H9 (cell line): ENCODE measurements around the gene MELK. TPM values are rescaled to one million over a fixed set of nuclear protein-coding genes. Genes with fewer than 3 reads are reported as not detected.

Experiments used
- DNase-seq: peaks from one replicate; pipeline ENCODE4 v3.0.0-alpha.2; 2017
- H2AFZ ChIP-seq: one replicate; pipeline ENCODE4 v1.6.1; 2013; ENCODE audit warnings: mild to moderate bottlenecking, low read length, control low read depth, moderate library complexity
- H2AK5ac ChIP-seq: 2 replicates; pipeline ENCODE4 v1.6.1; 2013; ENCODE audit warnings: low read length, control low read depth, mixed read lengths; ENCODE audit not compliant: insufficient read length
- H2BK120ac ChIP-seq: one replicate; pipeline ENCODE4 v1.6.1; 2013; ENCODE audit warnings: low read depth, mild to moderate bottlenecking, low read length, control low read depth, inconsistent platforms; ENCODE audit not compliant: poor library complexity, severe bottlenecking
- H2BK12ac ChIP-seq: 2 replicates; pipeline ENCODE4 v1.6.1; 2013; ENCODE audit warnings: low read length, control low read depth, mixed read lengths, low read depth; ENCODE audit not compliant: insufficient read length
- H2BK15ac ChIP-seq: 2 replicates; pipeline ENCODE4 v1.6.1; 2013; ENCODE audit warnings: low read depth, low read length, control low read depth
- H2BK20ac ChIP-seq: one replicate; pipeline ENCODE4 v1.6.1; 2013; ENCODE audit warnings: low read depth, mild to moderate bottlenecking, low read length, control low read depth, inconsistent platforms; ENCODE audit not compliant: poor library complexity, severe bottlenecking
- H2BK5ac ChIP-seq: 2 replicates; pipeline ENCODE4 v1.6.1; 2013; ENCODE audit warnings: low read length, control low read depth, mixed read lengths; ENCODE audit not compliant: insufficient read length
- H3K14ac ChIP-seq: 2 replicates; pipeline ENCODE4 v1.6.1; 2013; ENCODE audit warnings: low read length, control low read depth; ENCODE audit not compliant: insufficient read depth
- H3K18ac ChIP-seq: 2 replicates; pipeline ENCODE4 v1.6.1; 2013; ENCODE audit warnings: low read depth, mild to moderate bottlenecking, mixed read lengths, low read length, control low read depth; ENCODE audit not compliant: insufficient read length
- H3K23ac ChIP-seq: 2 replicates; pipeline ENCODE4 v1.6.1; 2013; ENCODE audit warnings: low read length, control low read depth, mixed read lengths, low read depth; ENCODE audit not compliant: insufficient read length
- H3K23me2 ChIP-seq: 2 replicates; pipeline ENCODE4 v1.6.1; 2013; ENCODE audit warnings: low read depth, mild to moderate bottlenecking, mixed read lengths, low read length, control low read depth; ENCODE audit not compliant: insufficient read length, poor library complexity, severe bottlenecking
- H3K27ac ChIP-seq: 2 replicates; pipeline ENCODE4 v1.5.1; 2013; ENCODE audit warnings: low read length, control low read depth, mixed read lengths, low read depth; ENCODE audit not compliant: insufficient read length
- H3K27me3 ChIP-seq: 2 replicates; pipeline ENCODE4 v1.6.1; 2013; ENCODE audit warnings: low read length, control low read depth, inconsistent platforms; ENCODE audit not compliant: insufficient read depth
- H3K4ac ChIP-seq: 2 replicates; pipeline ENCODE4 v1.6.1; 2013; ENCODE audit warnings: low read depth, mild to moderate bottlenecking, control low read depth, inconsistent platforms, low read length, moderate library complexity
- H3K4me1 ChIP-seq: 2 replicates; pipeline ENCODE4 v1.6.1; 2013; ENCODE audit warnings: low read length, control low read depth, inconsistent platforms; ENCODE audit not compliant: insufficient read depth
- H3K4me2 ChIP-seq: 2 replicates; pipeline ENCODE4 v1.6.1; 2013; ENCODE audit warnings: low read length, control low read depth, mixed read lengths; ENCODE audit not compliant: insufficient read length, insufficient read depth
- H3K56ac ChIP-seq: 2 replicates; pipeline ENCODE4 v1.6.1; 2013; ENCODE audit warnings: low read depth, mild to moderate bottlenecking, mixed read lengths, low read length, control low read depth; ENCODE audit not compliant: insufficient read length
- H3K79me1 ChIP-seq: 2 replicates; pipeline ENCODE4 v1.6.1; 2013; ENCODE audit warnings: low read depth, mild to moderate bottlenecking, moderate library complexity, low read length, control low read depth, inconsistent platforms; ENCODE audit not compliant: insufficient read depth, poor library complexity, severe bottlenecking
- H3K79me2 ChIP-seq: 2 replicates; pipeline ENCODE4 v1.6.1; 2013; ENCODE audit warnings: low read length, control low read depth, inconsistent platforms; ENCODE audit not compliant: insufficient read depth
- H3K9ac ChIP-seq: 2 replicates; pipeline ENCODE4 v1.6.1; 2013; ENCODE audit warnings: low read length, control low read depth, mixed read lengths; ENCODE audit not compliant: insufficient read length; ENCODE audit errors: extremely low read depth
- H3K9me3 ChIP-seq: one replicate; pipeline ENCODE4 v1.6.1; 2013; ENCODE audit warnings: low read depth, low read length, inconsistent platforms; ENCODE audit not compliant: control insufficient read depth
- H3T11ph ChIP-seq: one replicate; pipeline ENCODE4 v1.6.1; 2013; ENCODE audit warnings: mild to moderate bottlenecking, low read length, control low read depth, inconsistent platforms
- H4K20me1 ChIP-seq: one replicate; pipeline ENCODE4 v1.6.1; 2013; ENCODE audit not compliant: control insufficient read depth, insufficient read length, insufficient read depth
- H4K5ac ChIP-seq: 2 replicates; pipeline ENCODE4 v1.6.1; 2013; ENCODE audit warnings: low read depth, mild to moderate bottlenecking, mixed read lengths, low read length, control low read depth; ENCODE audit not compliant: insufficient read length
- H4K8ac ChIP-seq: replicated peaks from 2 replicates; pipeline ENCODE4 v1.6.1; 2013; ENCODE audit warnings: low read length, control low read depth, mixed read lengths, low read depth; ENCODE audit not compliant: insufficient read length
- H4K91ac ChIP-seq: 2 replicates; pipeline ENCODE4 v1.6.1; 2013; ENCODE audit warnings: low read depth, mild to moderate bottlenecking, moderate library complexity, mixed read lengths, low read length, control low read depth; ENCODE audit not compliant: insufficient read length
- H3K27ac Mint-ChIP-seq, 3 experiments: 2 replicates in 2 of 3; 3 replicates in 1 of 3; pipeline ENCODE4 v1.8.0; 2020 to 2021; ENCODE audit warnings: mixed read lengths in 3 of 3, mild to moderate bottlenecking in 1 of 3, moderate library complexity in 1 of 3
- H3K27me3 Mint-ChIP-seq: 2 replicates; pipeline ENCODE4 v1.8.0; 2021; ENCODE audit warnings: low read depth, mild to moderate bottlenecking, moderate library complexity, mixed read lengths
- H3K36me3 Mint-ChIP-seq, 3 experiments: 2 replicates in 2 of 3; 3 replicates in 1 of 3; pipeline ENCODE4 v1.8.0; 2020 to 2021; ENCODE audit warnings: low read depth in 3 of 3, mixed read lengths in 3 of 3; ENCODE audit not compliant: insufficient read depth in 1 of 3
- H3K4me1 Mint-ChIP-seq, 2 experiments: 2 replicates each; pipeline ENCODE4 v1.8.0; 2020; ENCODE audit warnings: mixed read lengths in 2 of 2
- H3K4me3 Mint-ChIP-seq, 2 experiments: 2 replicates in 1 of 2; 3 replicates in 1 of 2; pipeline ENCODE4 v1.8.0; 2020 to 2021; ENCODE audit warnings: mild to moderate bottlenecking in 2 of 2, mixed read lengths in 2 of 2, moderate library complexity in 1 of 2
- H3K9me3 Mint-ChIP-seq, 2 experiments: 2 replicates in 1 of 2; 3 replicates in 1 of 2; pipeline ENCODE4 v1.8.0; 2020; ENCODE audit warnings: mild to moderate bottlenecking in 2 of 2, mixed read lengths in 2 of 2, moderate library complexity in 1 of 2
- WGBS: extraction: QIAGEN DNeasy Blood & Tissue Kit; methylation state at CpG from one replicate; pipeline ENCODE4 v1.1.7; 2013; ENCODE audit warnings: missing lambda C conversion rate, low lambda C conversion rate, mixed read lengths; ENCODE audit not compliant: insufficient read length; ENCODE audit errors: extremely low coverage; 5-methylcytosine and 5-hydroxymethylcytosine counted together
- total RNA-seq: library from RNA; stranded (reverse); gene quantifications from 2 replicates; pipeline ENCODE4 v1.2.1, GENCODE V29; 2021
- TF ChIP-seq, protein P1 (sequence below): fragments of 200-600 bp; sonication (generic); conservative IDR thresholded peaks from 3 replicates; pipeline ENCODE4 v1.8.0; 2021; ENCODE audit warnings: antibody characterized with exemption, mild to moderate bottlenecking

Gene MELK
- total RNA-seq, 1 experiment from 2014 or later, result 43.6 TPM

- no peak overlapping the region for H3K27ac ChIP-seq
- H2BK12ac ChIP-seq, result no peak overlapping the region
- H2BK15ac ChIP-seq, result no peak overlapping the region
- no peak overlapping the region for H3T11ph ChIP-seq
- no peaks in the 10 kb centered on the region for H3K79me2 ChIP-seq
- no peak overlapping the region for H2BK20ac ChIP-seq
- no peaks in the 10 kb centered on the region for H3K27me3 ChIP-seq
- H3K9ac ChIP-seq, result no peak overlapping the region
- H3K4me1 Mint-ChIP-seq, result no peaks in the 10 kb centered on the region
- TF ChIP-seq, protein P1, sequence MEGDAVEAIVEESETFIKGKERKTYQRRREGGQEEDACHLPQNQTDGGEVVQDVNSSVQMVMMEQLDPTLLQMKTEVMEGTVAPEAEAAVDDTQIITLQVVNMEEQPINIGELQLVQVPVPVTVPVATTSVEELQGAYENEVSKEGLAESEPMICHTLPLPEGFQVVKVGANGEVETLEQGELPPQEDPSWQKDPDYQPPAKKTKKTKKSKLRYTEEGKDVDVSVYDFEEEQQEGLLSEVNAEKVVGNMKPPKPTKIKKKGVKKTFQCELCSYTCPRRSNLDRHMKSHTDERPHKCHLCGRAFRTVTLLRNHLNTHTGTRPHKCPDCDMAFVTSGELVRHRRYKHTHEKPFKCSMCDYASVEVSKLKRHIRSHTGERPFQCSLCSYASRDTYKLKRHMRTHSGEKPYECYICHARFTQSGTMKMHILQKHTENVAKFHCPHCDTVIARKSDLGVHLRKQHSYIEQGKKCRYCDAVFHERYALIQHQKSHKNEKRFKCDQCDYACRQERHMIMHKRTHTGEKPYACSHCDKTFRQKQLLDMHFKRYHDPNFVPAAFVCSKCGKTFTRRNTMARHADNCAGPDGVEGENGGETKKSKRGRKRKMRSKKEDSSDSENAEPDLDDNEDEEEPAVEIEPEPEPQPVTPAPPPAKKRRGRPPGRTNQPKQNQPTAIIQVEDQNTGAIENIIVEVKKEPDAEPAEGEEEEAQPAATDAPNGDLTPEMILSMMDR, result no peak
- WGBS, result no CpG with 5 or more reads among the region's 2 CpGs
- H3K27me3 Mint-ChIP-seq, result no peaks in the 10 kb centered on the region
- H3K56ac ChIP-seq, result no peak overlapping the region
- H3K23ac ChIP-seq, result no peak overlapping the region
- no peak overlapping the region for H3K4me2 ChIP-seq
- no peak overlapping the region for H2BK5ac ChIP-seq
- no peak overlapping the region for H3K27ac Mint-ChIP-seq
- H3K79me1 ChIP-seq, result no peaks in the 10 kb centered on the region
- H3K18ac ChIP-seq, result no peak overlapping the region
- no peaks in the 10 kb centered on the region for H3K4me1 ChIP-seq
- no peak overlapping the region for H4K5ac ChIP-seq
- H2BK120ac ChIP-seq, result no peak overlapping the region
- H4K20me1 ChIP-seq, result no peaks in the 10 kb centered on the region
- H2AK5ac ChIP-seq, result no peak overlapping the region
- no peak overlapping the region for H2AFZ ChIP-seq
- no peak overlapping the region for H3K4me3 Mint-ChIP-seq
- H3K14ac ChIP-seq, result no peak overlapping the region
- H3K4ac ChIP-seq, result no peak overlapping the region
- no peak for DNase-seq
- H4K91ac ChIP-seq, result no peak overlapping the region
- H3K23me2 ChIP-seq, result no peaks in the 10 kb centered on the region
- no peak overlapping the region for H4K8ac ChIP-seq
- no peaks in the 10 kb centered on the region for H3K9me3 ChIP-seq
- H3K36me3 Mint-ChIP-seq, result peaks cover 11 to 46% (median 35%) of the 10 kb centered on the region in 3 experiments; a peak in 6 of 7 replicates
- H3K9me3 Mint-ChIP-seq, result no peaks in the 10 kb centered on the region
Measured at GRCh38 chr9:36665387-36665786, 92.7 kb downstream of the MELK start.
